B cell (primary cell): Measurements from ENCODE around the gene LUZP4. TPM values are rescaled to one million over a fixed set of nuclear protein-coding genes. Genes with fewer than 3 reads are reported as not detected.
"Not testable (repeated sequence)": the region's sequence is repeated elsewhere in the genome, so short reads cannot be mapped to it uniquely, and the experiment has no call there.

Source experiments
- ATAC-seq: fragments of 200-7000 bp; cut with Tn5 transposase; one replicate; pipeline ENCODE4 v1.10.0; 2021; ENCODE audit warnings: low read depth, mild to moderate bottlenecking, moderate number of reproducible peaks, moderate library complexity
- CTCF ChIA-PET: fragments of 350-600 bp; sonication (Branson Sonifier 250); formaldehyde crosslinking; loops from one replicate; lab custom pipeline; 2021; ENCODE audit warnings: antibody characterized with exemption, inconsistent platforms; lab: Charles Lee
- POLR2A ChIA-PET: fragments of 350-600 bp; sonication (Branson Sonifier 250); formaldehyde crosslinking; loops from one replicate; lab custom pipeline; 2021; ENCODE audit warnings: antibody characterized with exemption; lab: Charles Lee
- DNase-seq: peaks from one replicate; pipeline ENCODE4 v3.0.0; 2013
- H2AFZ ChIP-seq: 2 replicates; pipeline ENCODE4 v1.6.1; 2012; ENCODE audit warnings: mild to moderate bottlenecking, low read depth, low read length; ENCODE audit not compliant: insufficient read depth, poor library complexity, severe bottlenecking
- H3K27ac ChIP-seq, 2 donors: 1 replicate in 1 of 2; 2 replicates in 1 of 2; pipeline ENCODE4 v1.5.1; 2012 to 2013; ENCODE audit warnings: low read length in 2 of 2, mild to moderate bottlenecking in 2 of 2, moderate library complexity in 1 of 2
- H3K27me3 ChIP-seq, 4 experiments: fragments of 200-600 bp in 1 of 4; sonication (generic) in 1 of 4; replicated peaks in 1 of 4; 1 replicate in 2 of 4; 2 replicates in 2 of 4; pipeline versions ENCODE4 v1.6.1 to v1.7.0; 2013 to 2016; ENCODE audit warnings: low read length in 3 of 4, mild to moderate bottlenecking in 2 of 4, mixed read lengths in 1 of 4, moderate library complexity in 1 of 4; ENCODE audit not compliant: insufficient read depth in 4 of 4, control insufficient read depth in 3 of 4; ENCODE audit errors: control extremely low read depth in 1 of 4
- H3K36me3 ChIP-seq, 2 experiments: replicated peaks in 1 of 2; 1 replicate in 1 of 2; 2 replicates in 1 of 2; pipeline versions ENCODE4 v1.6.1 to v1.7.1; 2013; ENCODE audit warnings: low read length in 1 of 2; ENCODE audit not compliant: insufficient read depth in 2 of 2, control insufficient read depth in 1 of 2; ENCODE audit errors: control extremely low read depth in 1 of 2, extremely low read depth in 1 of 2
- H3K4me1 ChIP-seq, 2 donors: fragments of 200-600 bp in 1 of 2; sonication (generic) in 1 of 2; 1 replicate in 1 of 2; 2 replicates in 1 of 2; pipeline versions ENCODE4 v1.5.1 to v1.6.1; 2013 to 2017; ENCODE audit warnings: low read length in 2 of 2; ENCODE audit not compliant: control insufficient read depth in 2 of 2, insufficient read depth in 2 of 2
- H3K4me2 ChIP-seq: replicated peaks from 2 replicates; pipeline ENCODE3; 2012; ENCODE audit warnings: mild to moderate bottlenecking, low read depth, low read length; ENCODE audit not compliant: poor library complexity, severe bottlenecking
- H3K4me3 ChIP-seq, 5 experiments: fragments of 200-600 bp in 1 of 5; sonication (generic) in 1 of 5; 1 replicate in 3 of 5; 2 replicates in 2 of 5; pipeline versions ENCODE4 v1.5.1 to v1.7.0; 2011 to 2016; ENCODE audit warnings: low read length in 4 of 5, mild to moderate bottlenecking in 4 of 5, low read depth in 2 of 5, control low read depth in 1 of 5, moderate library complexity in 1 of 5; ENCODE audit not compliant: insufficient read depth in 1 of 5; ENCODE audit errors: control extremely low read depth in 1 of 5, extremely low read depth in 1 of 5
- H3K79me2 ChIP-seq: fragments of 200-600 bp; sonication (generic); one replicate; pipeline ENCODE4 v1.6.0; 2016; ENCODE audit warnings: low read length; ENCODE audit not compliant: control insufficient read depth, insufficient read depth
- H3K9ac ChIP-seq: fragments of 200-600 bp; sonication (generic); 2 replicates; pipeline ENCODE4 v1.6.1; 2017; ENCODE audit warnings: mild to moderate bottlenecking, low read length, moderate library complexity
- H3K9me3 ChIP-seq, 3 donors: one replicate each; pipeline versions ENCODE4 v1.6.1 to v1.7.1; 2013; ENCODE audit warnings: low read length in 2 of 3; ENCODE audit not compliant: control insufficient read depth in 2 of 3, insufficient read depth in 1 of 3; ENCODE audit errors: control extremely low read depth in 1 of 3
- H4K20me1 ChIP-seq: 2 replicates; pipeline ENCODE4 v1.6.0; 2012; ENCODE audit warnings: mild to moderate bottlenecking, low read length; ENCODE audit not compliant: insufficient read depth, control insufficient read depth, poor library complexity, severe bottlenecking
- H3K27ac Mint-ChIP-seq: one replicate; pipeline ENCODE4 v1.8.0; 2021; ENCODE audit warnings: mixed read lengths
- H3K27me3 Mint-ChIP-seq: one replicate; pipeline ENCODE4 v1.8.0; 2021; ENCODE audit warnings: mixed read lengths
- H3K4me1 Mint-ChIP-seq: one replicate; pipeline ENCODE4 v1.8.0; 2021; ENCODE audit warnings: mixed read lengths
- H3K4me3 Mint-ChIP-seq: one replicate; pipeline ENCODE4 v1.8.0; 2021; ENCODE audit warnings: mixed read lengths
- H3K9me3 Mint-ChIP-seq: one replicate; pipeline ENCODE4 v1.8.0; 2022; ENCODE audit warnings: mixed read lengths; ENCODE audit not compliant: insufficient read depth
- EZH2 ChIP-seq: IDR thresholded peaks from 2 replicates; pipeline ENCODE4 v1.6.1; 2012; ENCODE audit warnings: borderline replicate concordance, low read depth, mild to moderate bottlenecking, moderate library complexity, low read length; ENCODE audit not compliant: insufficient read depth, poor library complexity, severe bottlenecking
- WGBS: methylation state at CpG from one replicate; pipeline ENCODE4 v1.1.5; 2013; ENCODE audit warnings: missing lambda C conversion rate; ENCODE audit not compliant: insufficient coverage; 5-methylcytosine and 5-hydroxymethylcytosine counted together
- intact Hi-C: fragments of 100-400 bp; cut with micrococcal nuclease; formaldehyde crosslinking; loops from one replicate; pipeline ENCODE4 v1.10.0; 2022
- polyA plus RNA-seq: library from polyadenylated mRNA; depleted of rRNA; stranded (reverse); fragments of >200 nt; gene quantifications from 2 replicates; pipeline ENCODE4 v1.2.3, GENCODE V29; 2012
- total RNA-seq, 2 donors: library from RNA; stranded (reverse); fragments of 120-200 nt in 1 of 2; gene quantifications; 1 replicate in 1 of 2; 2 replicates in 1 of 2; pipeline versions ENCODE4 v1.2.3 to v1.2.4, GENCODE V29; 2013 to 2022
- TF ChIP-seq, protein P1 (sequence below): fragments of 200-600 bp; IDR thresholded peaks from one replicate; pipeline ENCODE4 v1.8.0; 2022; ENCODE audit warnings: antibody characterized with exemption, mild to moderate bottlenecking

LUZP4 gene
- total and polyA plus RNA-seq, 2 donors (not counting 1 experiment from before 2014, with no cell fraction given), result not detected

DNA sequence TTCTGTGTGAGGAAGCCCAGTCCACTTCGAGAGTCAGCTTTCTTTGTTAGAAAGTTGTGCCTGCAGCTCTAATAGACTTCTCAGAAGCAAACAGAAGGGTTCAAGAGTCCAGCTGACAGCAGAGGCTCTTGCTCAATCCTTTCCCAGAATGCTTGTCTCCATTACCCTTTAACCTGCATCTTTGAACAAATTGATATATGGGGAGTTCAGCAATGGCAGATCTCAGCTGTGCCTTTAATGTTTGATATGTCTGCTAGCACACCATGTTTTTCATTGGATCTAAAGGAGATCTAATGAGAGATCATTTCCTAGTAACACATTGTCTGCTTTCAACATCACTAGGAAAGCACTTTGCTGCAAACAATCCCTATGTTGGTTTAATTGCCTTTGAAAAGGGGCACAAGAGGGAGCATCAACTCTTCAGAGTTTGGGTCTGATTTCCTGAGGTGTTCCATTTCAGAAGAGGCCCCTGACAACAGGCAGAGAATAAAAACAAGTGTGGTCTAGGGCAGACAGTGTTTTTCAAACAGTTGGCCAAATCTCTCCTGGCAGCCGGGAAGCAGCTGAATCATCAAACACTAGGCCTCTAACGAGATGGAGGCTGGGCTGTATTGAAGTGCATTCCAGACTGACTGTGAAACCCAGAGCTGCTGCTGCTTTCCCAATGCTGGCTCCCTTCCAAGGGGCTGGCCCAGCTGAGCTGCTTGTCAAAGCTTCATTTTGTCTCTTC lies 55.5 kb downstream of the LUZP4 start:
- Histone ChIP-seq H3K27me3 (no peaks in the 10 kb centered on the region), H3K9ac (no peak overlapping the region), H3K36me3 (no peaks in the 10 kb centered on the region), H3K79me2 (no peaks in the 10 kb centered on the region), H3K4me1 (no peaks in the 10 kb centered on the region), H3K27ac (no peak overlapping the region), H3K4me2 (no peak overlapping the region), H4K20me1 (no peaks in the 10 kb centered on the region), H2AFZ (no peak overlapping the region), H3K4me3 (no peak overlapping the region), H3K9me3 (no peaks in the 10 kb centered on the region)
- Mint-ChIP-seq H3K27ac (no peak overlapping the region), H3K4me1 (no peaks in the 10 kb centered on the region), H3K4me3 (no peak overlapping the region), H3K27me3 (no peaks in the 10 kb centered on the region), H3K9me3 (peaks cover 1% of the 10 kb centered on the region)
- ChIA-PET CTCF (interaction anchor here (0.6 kb wide), 1 partner anchor 14 kb away, joined by 3 read pairs; no protein-coding TSS in a partner anchor), POLR2A (no interaction called here)
- intact Hi-C loops, result no loop called here
- TF ChIP-seq EZH2, result no peak
- TF ChIP-seq, protein P1, sequence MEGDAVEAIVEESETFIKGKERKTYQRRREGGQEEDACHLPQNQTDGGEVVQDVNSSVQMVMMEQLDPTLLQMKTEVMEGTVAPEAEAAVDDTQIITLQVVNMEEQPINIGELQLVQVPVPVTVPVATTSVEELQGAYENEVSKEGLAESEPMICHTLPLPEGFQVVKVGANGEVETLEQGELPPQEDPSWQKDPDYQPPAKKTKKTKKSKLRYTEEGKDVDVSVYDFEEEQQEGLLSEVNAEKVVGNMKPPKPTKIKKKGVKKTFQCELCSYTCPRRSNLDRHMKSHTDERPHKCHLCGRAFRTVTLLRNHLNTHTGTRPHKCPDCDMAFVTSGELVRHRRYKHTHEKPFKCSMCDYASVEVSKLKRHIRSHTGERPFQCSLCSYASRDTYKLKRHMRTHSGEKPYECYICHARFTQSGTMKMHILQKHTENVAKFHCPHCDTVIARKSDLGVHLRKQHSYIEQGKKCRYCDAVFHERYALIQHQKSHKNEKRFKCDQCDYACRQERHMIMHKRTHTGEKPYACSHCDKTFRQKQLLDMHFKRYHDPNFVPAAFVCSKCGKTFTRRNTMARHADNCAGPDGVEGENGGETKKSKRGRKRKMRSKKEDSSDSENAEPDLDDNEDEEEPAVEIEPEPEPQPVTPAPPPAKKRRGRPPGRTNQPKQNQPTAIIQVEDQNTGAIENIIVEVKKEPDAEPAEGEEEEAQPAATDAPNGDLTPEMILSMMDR, result no peak
- DNase-seq (no peak), ATAC-seq (no peak)
- WGBS, result 33% methylated on average over 3 of the region's 3 CpGs

- no peak overlapping the region for H3K4me3 ChIP-seq
- Mint-ChIP-seq H3K27me3 (no peaks in the 10 kb centered on the region), H3K4me3 (no peak overlapping the region), H3K27ac (no peak overlapping the region), H3K9me3 (peaks cover 1% of the 10 kb centered on the region), H3K4me1 (no peaks in the 10 kb centered on the region)
- TF ChIP-seq, protein P1, result no peak
- TF ChIP-seq EZH2, result no peak
- no peak overlapping the region for H3K9ac ChIP-seq
- ChIA-PET CTCF (no interaction called here), POLR2A (no interaction called here)
- no peaks in the 10 kb centered on the region for H4K20me1 ChIP-seq
- intact Hi-C loops, result no loop called here
- DNase-seq (no peak), ATAC-seq (no peak)
- H3K9me3 ChIP-seq, result no peaks in the 10 kb centered on the region
- no peaks in the 10 kb centered on the region for H3K79me2 ChIP-seq
- no peak overlapping the region for H2AFZ ChIP-seq
- H3K27ac ChIP-seq, result no peak overlapping the region
- no CpG with 5 or more reads among the region's 3 CpGs for WGBS
- H3K4me2 ChIP-seq, result no peak overlapping the region
- no peaks in the 10 kb centered on the region for H3K27me3 ChIP-seq
- H3K36me3 ChIP-seq, result no peaks in the 10 kb centered on the region
- no peaks in the 10 kb centered on the region for H3K4me1 ChIP-seq
These were observed 56.1 kb downstream of the LUZP4 start for GRCh38 chrX:115345615-115346014.

DNA sequence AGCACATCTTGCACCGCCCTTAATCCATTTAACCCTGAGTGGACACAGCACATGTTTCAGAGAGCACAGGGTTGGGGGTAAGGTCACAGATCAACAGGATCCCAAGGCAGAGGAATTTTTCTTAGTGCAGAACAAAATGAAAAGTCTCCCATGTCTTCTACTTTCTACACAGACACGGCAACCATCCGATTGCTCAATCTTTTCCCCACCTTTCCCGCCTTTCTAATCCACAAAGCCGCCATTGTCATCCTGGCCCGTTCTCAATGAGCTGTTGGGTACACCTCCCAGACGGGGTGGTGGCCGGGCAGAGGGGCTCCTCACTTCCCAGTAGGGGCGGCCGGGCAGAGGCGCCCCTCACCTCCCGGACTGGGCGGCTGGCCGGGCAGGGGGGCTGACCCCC lies 57.2 kb downstream of the LUZP4 start:
- DNase-seq, H3K4me3 Mint-ChIP-seq, H3K4me2 ChIP-seq, H3K9me3 Mint-ChIP-seq, H3K79me2 ChIP-seq, H3K4me1 Mint-ChIP-seq, H3K27ac Mint-ChIP-seq, H4K20me1 ChIP-seq, H3K9ac ChIP-seq, ATAC-seq, intact Hi-C loops, H3K4me3 ChIP-seq, H3K27me3 ChIP-seq, H3K4me1 ChIP-seq, H3K36me3 ChIP-seq, CTCF ChIA-PET, H3K9me3 ChIP-seq, H3K27me3 Mint-ChIP-seq, H3K27ac ChIP-seq, H2AFZ ChIP-seq, POLR2A ChIA-PET: not testable (repeated sequence)
- no CpG with 5 or more reads among the region's 14 CpGs for WGBS
